SK-N-SH (cell line): ENCODE measurements around the gene GZMA. TPM values are rescaled to one million over a fixed set of nuclear protein-coding genes. Genes with fewer than 3 reads are reported as not detected.

Source experiments
- CTCF ChIA-PET: fragments of 300-600, 350-600 bp; formaldehyde crosslinking; extraction: SDS; loops from one replicate; lab custom pipeline; 2021; lab: Yijun Ruan, JAX
- POLR2A ChIA-PET: fragments of 350-600 bp; sonication (Branson Sonifier 250); formaldehyde crosslinking; extraction: SDS; loops from one replicate; lab custom pipeline; 2020; ENCODE audit warnings: antibody characterized with exemption, inconsistent platforms; lab: Yijun Ruan, JAX
- DNase-seq: peaks from one replicate; pipeline ENCODE4 v3.0.0; 2012
- H2AFZ ChIP-seq: fragments of 200-600 bp; sonication (generic); 2 replicates; pipeline ENCODE4 v1.8.1; 2016; ENCODE audit warnings: antibody characterized with exemption, mild to moderate bottlenecking, low read depth
- H3F3A ChIP-seq: fragments of 200-600 bp; sonication (generic); replicated peaks from 2 replicates; pipeline ENCODE3; 2016; ENCODE audit warnings: antibody characterized with exemption, mild to moderate bottlenecking; ENCODE audit not compliant: insufficient read depth
- H3K27ac ChIP-seq, 2 experiments: fragments of 200-500 bp in 1 of 2; fragments of 200-600 bp in 1 of 2; sonication (Bioruptor generic) in 1 of 2; sonication (generic), shearing (Covaris generic) in 1 of 2; 2 replicates each; pipeline versions ENCODE4 v1.5.1 to v1.6.1; 2014 to 2016; ENCODE audit warnings: low read depth in 2 of 2, inconsistent platforms in 1 of 2, low read length in 1 of 2, mild to moderate bottlenecking in 1 of 2, mixed read lengths in 1 of 2
- H3K27me3 ChIP-seq: fragments of 200-600 bp; sonication (generic), shearing (Covaris generic); 2 replicates; pipeline ENCODE4 v1.6.1; 2016; ENCODE audit warnings: mixed run types; ENCODE audit not compliant: insufficient read depth
- H3K36me3 ChIP-seq, 2 experiments: fragments of 200-500 bp in 1 of 2; fragments of 200-600 bp in 1 of 2; sonication (Bioruptor generic) in 1 of 2; sonication (generic) in 1 of 2; replicated peaks in 1 of 2; 2 replicates each; pipeline versions ENCODE3 to v1.5.1; 2014 to 2016; ENCODE audit warnings: low read length in 1 of 2, mild to moderate bottlenecking in 1 of 2; ENCODE audit not compliant: insufficient read depth in 2 of 2, control insufficient read depth in 1 of 2
- H3K4me1 ChIP-seq, 2 experiments: fragments of 200-500 bp in 1 of 2; fragments of 200-600 bp in 1 of 2; sonication (Bioruptor generic) in 1 of 2; sonication (generic), shearing (Covaris generic) in 1 of 2; 2 replicates each; pipeline versions ENCODE4 v1.5.1 to v1.6.1; 2014 to 2016; ENCODE audit warnings: low read depth in 1 of 2, low read length in 1 of 2, mixed run types in 1 of 2; ENCODE audit not compliant: insufficient read depth in 2 of 2, control insufficient read depth in 1 of 2
- H3K4me2 ChIP-seq: fragments of 200-600 bp; sonication (generic), shearing (Covaris generic); 2 replicates; pipeline ENCODE4 v1.6.1; 2017; ENCODE audit warnings: mixed run types
- H3K4me3 ChIP-seq, 2 experiments: fragments of 200-500 bp in 1 of 2; fragments of 200-600 bp in 1 of 2; sonication (Bioruptor generic) in 1 of 2; sonication (generic), shearing (Covaris generic) in 1 of 2; 2 replicates each; pipeline versions ENCODE4 v1.5.1 to v1.8.1; 2014 to 2016; ENCODE audit warnings: low read depth in 2 of 2, inconsistent platforms in 1 of 2, low read length in 1 of 2, mild to moderate bottlenecking in 1 of 2, mixed read lengths in 1 of 2, moderate library complexity in 1 of 2
- H3K79me2 ChIP-seq: fragments of 200-600 bp; sonication (generic); 2 replicates; pipeline ENCODE4 v1.8.1; 2017; ENCODE audit warnings: mild to moderate bottlenecking; ENCODE audit not compliant: insufficient read depth
- H3K9ac ChIP-seq: fragments of 200-600 bp; sonication (generic); 2 replicates; pipeline ENCODE4 v1.6.1; 2017; ENCODE audit warnings: mixed run types
- H3K9me2 ChIP-seq: fragments of 200-600 bp; sonication (generic); 2 replicates; pipeline ENCODE4 v1.6.1; 2017; ENCODE audit warnings: mixed run types
- H3K9me3 ChIP-seq: fragments of 200-600 bp; sonication (generic); 2 replicates; pipeline ENCODE4 v1.6.1; 2017; ENCODE audit warnings: mixed run types, mild to moderate bottlenecking, moderate library complexity
- H4K20me1 ChIP-seq: fragments of 200-600 bp; sonication (generic); 2 replicates; pipeline ENCODE4 v1.6.1; 2017; ENCODE audit warnings: mild to moderate bottlenecking, mixed run types; ENCODE audit not compliant: insufficient read depth
- ELF1 ChIP-seq: IDR thresholded peaks from 2 replicates; pipeline ENCODE4 v1.4.0; 2012
- JUND ChIP-seq: IDR thresholded peaks from 2 replicates; pipeline ENCODE4 v1.4.0; 2012
- MEF2A ChIP-seq: IDR thresholded peaks from 2 replicates; pipeline ENCODE4 v1.4.0; 2012; ENCODE audit warnings: low read depth, borderline replicate concordance
- RAD21 ChIP-seq: IDR thresholded peaks from 2 replicates; pipeline ENCODE4 v1.6.1; 2012; ENCODE audit warnings: mild to moderate bottlenecking, low read length
- RCOR1 ChIP-seq: fragments of 150-350 bp; IDR thresholded peaks from 2 replicates; pipeline ENCODE4 v1.6.1; 2017; ENCODE audit warnings: antibody characterized with exemption, low read length
- RFX5 ChIP-seq: IDR thresholded peaks from 2 replicates; pipeline ENCODE4 v1.6.1; 2012; ENCODE audit warnings: mild to moderate bottlenecking, improper control_type of control experiment, low read length
- RXRA ChIP-seq: IDR thresholded peaks from 2 replicates; pipeline ENCODE4 v1.4.0; 2012; ENCODE audit warnings: low read depth, mild to moderate bottlenecking, borderline replicate concordance
- WGBS: methylation state at CpG from one replicate; pipeline ENCODE4 v1.1.6; 2017; ENCODE audit warnings: low lambda C conversion rate; 5-methylcytosine and 5-hydroxymethylcytosine counted together
- polyA plus RNA-seq, 3 experiments: library from polyadenylated mRNA; depleted of rRNA; stranded (reverse); fragments of >200 nt; gene quantifications; 2 replicates each; pipeline ENCODE4 v1.2.3, GENCODE V29; 2012
- TF ChIP-seq, protein P1 (sequence below): fragments of 150-350 bp; IDR thresholded peaks from 2 replicates; pipeline ENCODE4 v1.6.1; 2016; ENCODE audit warnings: mild to moderate bottlenecking, low read depth, low read length
- TF ChIP-seq, protein P2 (sequence below): fragments of 200-600 bp; sonication (generic); IDR thresholded peaks from 2 replicates; pipeline ENCODE4 v1.6.1; 2017; ENCODE audit warnings: antibody characterized with exemption, mild to moderate bottlenecking, moderate library complexity
- TF ChIP-seq, protein P3 (sequence below): IDR thresholded peaks from 2 replicates; pipeline ENCODE4 v1.4.0; 2012; ENCODE audit warnings: low read depth
- TF ChIP-seq, protein P4 (sequence below): IDR thresholded peaks from 2 replicates; pipeline ENCODE4 v1.6.1; 2012; ENCODE audit warnings: mild to moderate bottlenecking, low read depth, low read length, moderate library complexity

GZMA gene
- polyA plus RNA-seq, 1 of the 3 experiments (the other 2 are of a cell fraction): 0.07 TPM

DNA sequence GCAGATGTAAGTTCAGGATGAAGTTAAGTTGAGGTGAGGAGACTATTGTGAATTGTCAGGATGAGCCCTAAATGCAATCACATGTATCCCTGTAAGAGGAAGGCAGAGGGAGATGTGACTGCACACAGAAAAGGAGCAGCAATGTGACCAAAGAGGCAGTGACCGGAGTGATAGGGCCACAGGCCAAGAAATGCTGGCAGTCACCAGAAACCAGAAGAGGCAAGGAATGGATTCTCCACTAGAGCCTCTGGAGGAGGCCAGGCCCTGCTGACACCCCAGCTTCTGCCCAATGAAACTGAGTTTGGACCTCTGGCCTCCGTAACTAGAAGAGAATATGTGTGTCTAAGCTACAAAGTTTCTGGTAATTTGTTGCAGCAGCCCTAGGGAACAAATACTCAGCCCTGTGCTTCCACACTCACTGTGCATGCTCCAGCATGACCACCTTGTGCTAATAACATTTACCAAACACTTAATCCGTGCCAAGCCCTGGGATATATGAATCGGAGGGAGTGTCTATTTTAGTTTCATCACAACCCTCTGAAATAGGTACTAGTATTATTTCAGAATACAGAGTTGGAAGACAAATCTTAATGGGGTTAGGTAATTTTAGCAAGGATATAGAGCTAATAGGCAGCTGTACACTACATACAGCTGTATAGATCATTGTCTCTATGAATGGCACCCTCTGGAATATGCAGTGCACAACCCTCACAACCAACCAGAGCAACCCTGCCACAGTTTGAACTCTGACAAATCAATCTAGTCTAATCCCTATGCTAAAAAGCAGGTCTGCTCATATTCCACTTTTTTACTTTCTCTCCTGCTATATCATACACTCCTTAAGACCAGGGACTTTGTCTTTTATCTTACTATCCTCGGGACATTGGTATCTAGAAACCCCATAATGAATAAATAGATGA is 49.7 kb downstream of the GZMA start:
- Histone ChIP-seq H3K27me3 (no peaks in the 10 kb centered on the region), H3K9me3 (no peaks in the 10 kb centered on the region), H2AFZ (no peak overlapping the region), H3K4me3 (no peak overlapping the region), H3K79me2 (no peaks in the 10 kb centered on the region), H3F3A (peaks cover 15% of the 10 kb centered on the region), H4K20me1 (no peaks in the 10 kb centered on the region), H3K9me2 (no peaks in the 10 kb centered on the region), H3K27ac (no peak overlapping the region), H3K9ac (no peak overlapping the region), H3K36me3 (no peaks in the 10 kb centered on the region), H3K4me2 (no peak overlapping the region), H3K4me1 (peaks cover 0 to 10% of the 10 kb centered on the region in 2 experiments; a peak in 2 of 4 replicates)
- no peak for TF ChIP-seq JUND
- no peak for TF ChIP-seq RCOR1
- TF ChIP-seq ELF1: no peak
- TF ChIP-seq MEF2A: no peak
- TF ChIP-seq, protein P1, sequence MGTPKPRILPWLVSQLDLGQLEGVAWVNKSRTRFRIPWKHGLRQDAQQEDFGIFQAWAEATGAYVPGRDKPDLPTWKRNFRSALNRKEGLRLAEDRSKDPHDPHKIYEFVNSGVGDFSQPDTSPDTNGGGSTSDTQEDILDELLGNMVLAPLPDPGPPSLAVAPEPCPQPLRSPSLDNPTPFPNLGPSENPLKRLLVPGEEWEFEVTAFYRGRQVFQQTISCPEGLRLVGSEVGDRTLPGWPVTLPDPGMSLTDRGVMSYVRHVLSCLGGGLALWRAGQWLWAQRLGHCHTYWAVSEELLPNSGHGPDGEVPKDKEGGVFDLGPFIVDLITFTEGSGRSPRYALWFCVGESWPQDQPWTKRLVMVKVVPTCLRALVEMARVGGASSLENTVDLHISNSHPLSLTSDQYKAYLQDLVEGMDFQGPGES: no peak
- TF ChIP-seq RFX5: no peak
- TF ChIP-seq RAD21: no peak
- no peak for TF ChIP-seq RXRA
- TF ChIP-seq, protein P2, sequence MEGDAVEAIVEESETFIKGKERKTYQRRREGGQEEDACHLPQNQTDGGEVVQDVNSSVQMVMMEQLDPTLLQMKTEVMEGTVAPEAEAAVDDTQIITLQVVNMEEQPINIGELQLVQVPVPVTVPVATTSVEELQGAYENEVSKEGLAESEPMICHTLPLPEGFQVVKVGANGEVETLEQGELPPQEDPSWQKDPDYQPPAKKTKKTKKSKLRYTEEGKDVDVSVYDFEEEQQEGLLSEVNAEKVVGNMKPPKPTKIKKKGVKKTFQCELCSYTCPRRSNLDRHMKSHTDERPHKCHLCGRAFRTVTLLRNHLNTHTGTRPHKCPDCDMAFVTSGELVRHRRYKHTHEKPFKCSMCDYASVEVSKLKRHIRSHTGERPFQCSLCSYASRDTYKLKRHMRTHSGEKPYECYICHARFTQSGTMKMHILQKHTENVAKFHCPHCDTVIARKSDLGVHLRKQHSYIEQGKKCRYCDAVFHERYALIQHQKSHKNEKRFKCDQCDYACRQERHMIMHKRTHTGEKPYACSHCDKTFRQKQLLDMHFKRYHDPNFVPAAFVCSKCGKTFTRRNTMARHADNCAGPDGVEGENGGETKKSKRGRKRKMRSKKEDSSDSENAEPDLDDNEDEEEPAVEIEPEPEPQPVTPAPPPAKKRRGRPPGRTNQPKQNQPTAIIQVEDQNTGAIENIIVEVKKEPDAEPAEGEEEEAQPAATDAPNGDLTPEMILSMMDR: no peak
- TF ChIP-seq, protein P3, sequence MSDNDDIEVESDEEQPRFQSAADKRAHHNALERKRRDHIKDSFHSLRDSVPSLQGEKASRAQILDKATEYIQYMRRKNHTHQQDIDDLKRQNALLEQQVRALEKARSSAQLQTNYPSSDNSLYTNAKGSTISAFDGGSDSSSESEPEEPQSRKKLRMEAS: no peak
- TF ChIP-seq, protein P4, sequence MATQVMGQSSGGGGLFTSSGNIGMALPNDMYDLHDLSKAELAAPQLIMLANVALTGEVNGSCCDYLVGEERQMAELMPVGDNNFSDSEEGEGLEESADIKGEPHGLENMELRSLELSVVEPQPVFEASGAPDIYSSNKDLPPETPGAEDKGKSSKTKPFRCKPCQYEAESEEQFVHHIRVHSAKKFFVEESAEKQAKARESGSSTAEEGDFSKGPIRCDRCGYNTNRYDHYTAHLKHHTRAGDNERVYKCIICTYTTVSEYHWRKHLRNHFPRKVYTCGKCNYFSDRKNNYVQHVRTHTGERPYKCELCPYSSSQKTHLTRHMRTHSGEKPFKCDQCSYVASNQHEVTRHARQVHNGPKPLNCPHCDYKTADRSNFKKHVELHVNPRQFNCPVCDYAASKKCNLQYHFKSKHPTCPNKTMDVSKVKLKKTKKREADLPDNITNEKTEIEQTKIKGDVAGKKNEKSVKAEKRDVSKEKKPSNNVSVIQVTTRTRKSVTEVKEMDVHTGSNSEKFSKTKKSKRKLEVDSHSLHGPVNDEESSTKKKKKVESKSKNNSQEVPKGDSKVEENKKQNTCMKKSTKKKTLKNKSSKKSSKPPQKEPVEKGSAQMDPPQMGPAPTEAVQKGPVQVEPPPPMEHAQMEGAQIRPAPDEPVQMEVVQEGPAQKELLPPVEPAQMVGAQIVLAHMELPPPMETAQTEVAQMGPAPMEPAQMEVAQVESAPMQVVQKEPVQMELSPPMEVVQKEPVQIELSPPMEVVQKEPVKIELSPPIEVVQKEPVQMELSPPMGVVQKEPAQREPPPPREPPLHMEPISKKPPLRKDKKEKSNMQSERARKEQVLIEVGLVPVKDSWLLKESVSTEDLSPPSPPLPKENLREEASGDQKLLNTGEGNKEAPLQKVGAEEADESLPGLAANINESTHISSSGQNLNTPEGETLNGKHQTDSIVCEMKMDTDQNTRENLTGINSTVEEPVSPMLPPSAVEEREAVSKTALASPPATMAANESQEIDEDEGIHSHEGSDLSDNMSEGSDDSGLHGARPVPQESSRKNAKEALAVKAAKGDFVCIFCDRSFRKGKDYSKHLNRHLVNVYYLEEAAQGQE: no peak
- POLR2A ChIA-PET: no interaction called here
- DNase-seq: no peak
- CTCF ChIA-PET: interaction anchor here (0.9 kb wide), 1 partner anchor 711 kb away, joined by 3 read pairs; no protein-coding TSS in a partner anchor
- 21% methylated on average over 4 of the region's 5 CpGs for WGBS
